Activated B cell treated with CpG ODN at 0.5 μM for 24 hours (primary cell): ENCODE results near the gene SOBP. TPM values are rescaled to one million over a fixed set of nuclear protein-coding genes. Genes with fewer than 3 reads are reported as not detected.

Experiments
- ATAC-seq: fragments of 200-7000 bp; cut with Tn5 transposase; one replicate; pipeline ENCODE4 v1.10.0; 2021; ENCODE audit warnings: low read depth, mild to moderate bottlenecking, moderate library complexity
- CTCF ChIA-PET: fragments of 350-600 bp; sonication (Branson Sonifier 250); formaldehyde crosslinking; loops from one replicate; lab custom pipeline; 2021; ENCODE audit warnings: antibody characterized with exemption; lab: Charles Lee
- POLR2A ChIA-PET: fragments of 350-600 bp; sonication (Branson Sonifier 250); formaldehyde crosslinking; loops from one replicate; lab custom pipeline; 2021; ENCODE audit warnings: antibody characterized with exemption; lab: Charles Lee
- DNase-seq: peaks from one replicate; pipeline ENCODE4 v3.0.0; 2022
- H3K27ac Mint-ChIP-seq: one replicate; pipeline ENCODE4 v1.8.0; 2020; ENCODE audit warnings: mixed read lengths
- H3K27me3 Mint-ChIP-seq: one replicate; pipeline ENCODE4 v1.8.0; 2021; ENCODE audit warnings: mixed read lengths
- H3K36me3 Mint-ChIP-seq: one replicate; pipeline ENCODE4 v1.8.0; 2021; ENCODE audit warnings: low read depth, mixed read lengths
- H3K4me1 Mint-ChIP-seq: one replicate; pipeline ENCODE4 v1.8.0; 2021; ENCODE audit warnings: mixed read lengths
- H3K4me3 Mint-ChIP-seq: one replicate; pipeline ENCODE4 v1.8.0; 2020; ENCODE audit warnings: mild to moderate bottlenecking, mixed read lengths
- H3K9me3 Mint-ChIP-seq: one replicate; pipeline ENCODE4 v1.8.0; 2020; ENCODE audit warnings: mixed read lengths
- CTCF ChIP-seq: fragments of 200-600 bp; IDR thresholded peaks from one replicate; pipeline ENCODE4 v1.8.0; 2022; ENCODE audit warnings: antibody characterized with exemption, mild to moderate bottlenecking
- intact Hi-C: fragments of 100-400 bp; cut with micrococcal nuclease; formaldehyde crosslinking; loops from one replicate; pipeline ENCODE4 v1.15.1; 2024
- total RNA-seq: library from RNA; stranded (reverse); gene quantifications from 2 replicates; pipeline ENCODE4 v1.2.3, GENCODE V29; 2022

SOBP gene
- total RNA-seq, result 1.1 TPM in 2 replicates

GRCh38 chr6:107489636-107490565 is at the start of gene SOBP:
SOBP (plus strand) TSS chr6:107490117; CDS start chr6:107490617, 500 bp downstream.
- Mint-ChIP-seq H3K4me1 (peaks cover 26% of the 10 kb centered on the region), H3K4me3 (peak within 1 kb of the TSS; percentile 90), H3K36me3 (peaks cover 6% of the 10 kb centered on the region), H3K27me3 (peaks cover 28% of the 10 kb centered on the region), H3K9me3 (no peaks in the 10 kb centered on the region), H3K27ac (peak within 1 kb of the TSS; percentile 63)
- ChIA-PET CTCF (interaction anchor here (0.7 to 1.4 kb wide), 4 partner anchors 29 to 186 kb away, joined by 3 to 4 read pairs (median 4); no protein-coding TSS in a partner anchor), POLR2A (interaction anchor here (0.6 to 4.9 kb wide), 3 partner anchors 30 to 185 kb away, joined by 3 to 39 read pairs (median 4); partner anchors contain the start of gene PDSS2)
- ATAC-seq (peak; percentile 60), DNase-seq (peak; percentile 58)
- intact Hi-C loops, result loop anchor here (1.0 to 5.0 kb wide), 4 partner anchors 167 to 677 kb away; partner anchors contain the start of gene NR2E1
- TF ChIP-seq CTCF, result no peak

GRCh38 chr6:107440936-107441335 is 49.0 kb upstream of the SOBP start:
- POLR2A ChIA-PET, result no interaction called here
- no peak for TF ChIP-seq CTCF
- Mint-ChIP-seq H3K27ac (no peak overlapping the region), H3K4me1 (no peaks in the 10 kb centered on the region), H3K4me3 (no peak overlapping the region), H3K36me3 (peaks cover 12% of the 10 kb centered on the region), H3K9me3 (no peaks in the 10 kb centered on the region), H3K27me3 (no peaks in the 10 kb centered on the region)
- DNase-seq (no peak), ATAC-seq (no peak)
- intact Hi-C loops, result no loop called here
- CTCF ChIA-PET, result no interaction called here

GRCh38 chr6:107441682-107442081 is 48.2 kb upstream of the SOBP start:
- intact Hi-C loops, result no loop called here
- POLR2A ChIA-PET, result no interaction called here

GRCh38 chr6:107442938-107443607 is 46.8 kb upstream of the SOBP start:
- ChIA-PET POLR2A (no interaction called here), CTCF (no interaction called here)
- DNase-seq, result no peak
- no peak overlapping the region for H3K27ac Mint-ChIP-seq
- peaks cover 24% of the 10 kb centered on the region for H3K36me3 Mint-ChIP-seq
- peaks cover 4% of the 10 kb centered on the region for H3K9me3 Mint-ChIP-seq
- TF ChIP-seq CTCF, result no peak
- intact Hi-C loops, result no loop called here
- H3K4me3 Mint-ChIP-seq, result no peak overlapping the region
- no peak for ATAC-seq
- H3K4me1 Mint-ChIP-seq, result no peaks in the 10 kb centered on the region
- no peaks in the 10 kb centered on the region for H3K27me3 Mint-ChIP-seq

More at GRCh38 chr6:107441682-107442081, 48.2 kb upstream of the SOBP start:
- peaks cover 2% of the 10 kb centered on the region for H3K9me3 Mint-ChIP-seq
- H3K36me3 Mint-ChIP-seq, result peaks cover 16% of the 10 kb centered on the region
- CTCF ChIA-PET, result no interaction called here
- TF ChIP-seq CTCF, result no peak
- no peaks in the 10 kb centered on the region for H3K27me3 Mint-ChIP-seq
- ATAC-seq, result no peak
- H3K4me1 Mint-ChIP-seq, result no peaks in the 10 kb centered on the region
- no peak for DNase-seq
- H3K4me3 Mint-ChIP-seq, result no peak overlapping the region
- H3K27ac Mint-ChIP-seq, result no peak overlapping the region
